BLaER1 treated with 17β-estradiol and CSF1 and Interleukin-3, amounts not matched to agents 10 nM and 100 nM (cell line): ENCODE results near the gene ALDH1A2.

Experiments
- H3K27ac ChIP-seq, 11 experiments: shearing (Covaris generic); formaldehyde crosslinking; 2 replicates each; pipeline ENCODE4 v1.8.1; 2022
- H3K27me3 ChIP-seq, 11 experiments: shearing (Covaris generic); formaldehyde crosslinking; 2 replicates each; pipeline ENCODE4 v1.8.1; 2022
- H3K36me3 ChIP-seq, 11 experiments: shearing (Covaris generic); formaldehyde crosslinking; 2 replicates each; pipeline ENCODE4 v1.8.1; 2022
- H3K4me1 ChIP-seq, 10 experiments: shearing (Covaris generic); formaldehyde crosslinking; 2 replicates each; pipeline ENCODE4 v1.8.1; 2022
- H3K4me2 ChIP-seq, 11 experiments: shearing (Covaris generic); formaldehyde crosslinking; 2 replicates each; pipeline ENCODE4 v1.8.1; 2022
- H3K4me3 ChIP-seq, 10 experiments: shearing (Covaris generic); formaldehyde crosslinking; 2 replicates each; pipeline ENCODE4 v1.8.1; 2022
- H3K9ac ChIP-seq, 11 experiments: shearing (Covaris generic); formaldehyde crosslinking; 2 replicates each; pipeline ENCODE4 v1.8.1; 2022
- H3K9me3 ChIP-seq, 11 experiments: shearing (Covaris generic); formaldehyde crosslinking; replicated peaks in 1 of 11; 2 replicates each; pipeline ENCODE4 v1.8.1; 2022
- H4K20me1 ChIP-seq, 11 experiments: shearing (Covaris generic); formaldehyde crosslinking; 2 replicates each; pipeline ENCODE4 v1.8.1; 2022
- Cebpa-rat ChIP-seq, 11 experiments: shearing (Covaris generic); IDR thresholded peaks; 2 replicates each; pipeline ENCODE4 v1.8.1; 2022

ALDH1A2 gene

GRCh38 chr15:58062983-58063382 is 2.5 kb downstream of the ALDH1A2 start:
- Histone ChIP-seq H3K4me3 (no peak overlapping the region), H3K27ac (no peak overlapping the region), H3K4me2 (no peak overlapping the region), H3K36me3 (no peaks in the 10 kb centered on the region; a peak in 1 of 22 replicates), H4K20me1 (no peaks in the 10 kb centered on the region), H3K9me3 (peaks cover 22 to 32% (median 25%) of the 10 kb centered on the region in 11 experiments), H3K9ac (no peak overlapping the region), H3K4me1 (peaks cover 0 to 3% (median 3%) of the 10 kb centered on the region in 10 experiments; a peak in 9 of 20 replicates), H3K27me3 (peaks cover 0 to 32% (median 16%) of the 10 kb centered on the region in 11 experiments; a peak in 17 of 22 replicates)
- no peak for TF ChIP-seq Cebpa-rat (IDR thresholded peaks at IDR 0.05)

GRCh38 chr15:58062175-58062574 is 3.3 kb downstream of the ALDH1A2 start:
- Histone ChIP-seq H3K4me1 (peaks cover 0 to 5% (median 4%) of the 10 kb centered on the region in 10 experiments; a peak in 9 of 20 replicates), H3K9ac (no peak overlapping the region), H3K4me2 (no peak overlapping the region), H3K9me3 (peaks cover 22 to 32% (median 25%) of the 10 kb centered on the region in 11 experiments), H3K4me3 (no peak overlapping the region), H3K27me3 (peaks cover 0 to 32% (median 16%) of the 10 kb centered on the region in 11 experiments; a peak in 17 of 22 replicates), H3K27ac (no peak overlapping the region), H3K36me3 (no peaks in the 10 kb centered on the region; a peak in 1 of 22 replicates), H4K20me1 (no peaks in the 10 kb centered on the region)
- TF ChIP-seq Cebpa-rat (IDR thresholded peaks at IDR 0.05), result no peak

- H3K4me2 ChIP-seq, result no peak overlapping the region
- no peak overlapping the region for H3K9ac ChIP-seq
- H3K4me3 ChIP-seq, result no peak overlapping the region
- H3K36me3 ChIP-seq, result no peaks in the 10 kb centered on the region; a peak in 1 of 22 replicates
- no peak overlapping the region for H3K27ac ChIP-seq
- TF ChIP-seq Cebpa-rat (IDR thresholded peaks at IDR 0.05), result no peak
- H4K20me1 ChIP-seq, result no peaks in the 10 kb centered on the region
- H3K9me3 ChIP-seq, result peaks cover 9 to 16% (median 13%) of the 10 kb centered on the region in 11 experiments
- peaks cover 0 to 5% (median 4%) of the 10 kb centered on the region in 10 experiments; a peak in 9 of 20 replicates for H3K4me1 ChIP-seq
- peaks cover 0 to 21% (median 6%) of the 10 kb centered on the region in 11 experiments; a peak in 11 of 22 replicates for H3K27me3 ChIP-seq
Observed at GRCh38 chr15:58060575-58060974, 4.9 kb downstream of the ALDH1A2 start.

- Histone ChIP-seq H4K20me1 (no peaks in the 10 kb centered on the region), H3K9me3 (no peaks in the 10 kb centered on the region), H3K9ac (no peak overlapping the region), H3K4me3 (no peak overlapping the region), H3K27ac (no peak overlapping the region), H3K4me1 (peaks cover 0 to 5% (median 4%) of the 10 kb centered on the region in 10 experiments; a peak in 9 of 20 replicates), H3K36me3 (no peaks in the 10 kb centered on the region), H3K4me2 (no peak overlapping the region; a peak in 1 of 22 replicates), H3K27me3 (peaks cover 0 to 4% (median 0%) of the 10 kb centered on the region in 11 experiments; a peak in 2 of 22 replicates)
- no peak for TF ChIP-seq Cebpa-rat (IDR thresholded peaks at IDR 0.05)
Observed at GRCh38 chr15:58058729-58059128, 6.8 kb downstream of the ALDH1A2 start.

GRCh38 chr15:58058073-58058472 is 7.4 kb downstream of the ALDH1A2 start:
- H4K20me1 ChIP-seq, result no peaks in the 10 kb centered on the region
- H3K4me2 ChIP-seq, result peak overlapping the region in 8 of 11 experiments; percentile 1 to 45 (median 15); a peak in 6 of 22 replicates
- no peak overlapping the region for H3K9ac ChIP-seq
- H3K27ac ChIP-seq, result no peak overlapping the region
- H3K4me3 ChIP-seq, result no peak overlapping the region
- no peaks in the 10 kb centered on the region for H3K9me3 ChIP-seq
- H3K27me3 ChIP-seq, result no peaks in the 10 kb centered on the region
- H3K4me1 ChIP-seq, result peaks cover 0 to 5% (median 4%) of the 10 kb centered on the region in 10 experiments; a peak in 9 of 20 replicates
- H3K36me3 ChIP-seq, result no peaks in the 10 kb centered on the region
- no peak for TF ChIP-seq Cebpa-rat (IDR thresholded peaks at IDR 0.05)

- H3K27ac ChIP-seq, result no peak overlapping the region
- H3K36me3 ChIP-seq, result no peaks in the 10 kb centered on the region
- no peak for TF ChIP-seq Cebpa-rat (IDR thresholded peaks at IDR 0.05)
- no peaks in the 10 kb centered on the region for H4K20me1 ChIP-seq
- H3K4me2 ChIP-seq, result no peak overlapping the region
- H3K4me3 ChIP-seq, result no peak overlapping the region
- H3K4me1 ChIP-seq, result peaks cover 0 to 6% (median 5%) of the 10 kb centered on the region in 10 experiments; a peak in 11 of 20 replicates
- H3K9me3 ChIP-seq, result no peaks in the 10 kb centered on the region
- no peak overlapping the region for H3K9ac ChIP-seq
- no peaks in the 10 kb centered on the region for H3K27me3 ChIP-seq
Observed at GRCh38 chr15:58057559-58057958, 8.0 kb downstream of the ALDH1A2 start.

- Histone ChIP-seq H3K9ac (no peak overlapping the region), H3K4me1 (peaks cover 0 to 11% (median 6%) of the 10 kb centered on the region in 10 experiments; a peak in 11 of 20 replicates), H3K9me3 (no peaks in the 10 kb centered on the region), H3K27me3 (no peaks in the 10 kb centered on the region), H3K4me3 (no peak overlapping the region), H3K36me3 (no peaks in the 10 kb centered on the region), H3K4me2 (no peak overlapping the region), H3K27ac (no peak overlapping the region), H4K20me1 (no peaks in the 10 kb centered on the region)
- TF ChIP-seq Cebpa-rat (IDR thresholded peaks at IDR 0.05), result no peak
Observed at GRCh38 chr15:58056015-58056414, 9.5 kb downstream of the ALDH1A2 start.

- Histone ChIP-seq H3K4me2 (no peak overlapping the region), H3K36me3 (no peaks in the 10 kb centered on the region)
Observed at GRCh38 chr15:58053315-58054153, 12.0 kb downstream of the ALDH1A2 start.

GRCh38 chr15:58052334-58052733 is 13.2 kb downstream of the ALDH1A2 start:
- Histone ChIP-seq H3K36me3 (no peaks in the 10 kb centered on the region), H4K20me1 (no peaks in the 10 kb centered on the region), H3K9me3 (no peaks in the 10 kb centered on the region), H3K27me3 (no peaks in the 10 kb centered on the region), H3K4me2 (peak overlapping the region in 4 of 11 experiments; percentile 8 to 26 (median 12); a peak in 2 of 22 replicates), H3K27ac (no peak overlapping the region), H3K4me1 (peaks cover 0 to 7% (median 2%) of the 10 kb centered on the region in 10 experiments; a peak in 5 of 20 replicates), H3K9ac (no peak overlapping the region), H3K4me3 (no peak overlapping the region)
- TF ChIP-seq Cebpa-rat (IDR thresholded peaks at IDR 0.05), result no peak

More at GRCh38 chr15:58053315-58054153, 12.0 kb downstream of the ALDH1A2 start:
- H3K4me3 ChIP-seq, result no peak overlapping the region
- H3K9ac ChIP-seq, result no peak overlapping the region
- no peak for TF ChIP-seq Cebpa-rat (IDR thresholded peaks at IDR 0.05)
- no peak overlapping the region for H3K27ac ChIP-seq
- no peaks in the 10 kb centered on the region for H3K9me3 ChIP-seq
- no peaks in the 10 kb centered on the region for H3K27me3 ChIP-seq
- H4K20me1 ChIP-seq, result no peaks in the 10 kb centered on the region
- peaks cover 0 to 11% (median 6%) of the 10 kb centered on the region in 10 experiments; a peak in 11 of 20 replicates for H3K4me1 ChIP-seq
